Endodermal cell (in vitro differentiated cells): ENCODE results near the gene ADAMTSL4. TPM values are rescaled to one million over a fixed set of nuclear protein-coding genes. Genes with fewer than 3 reads are reported as not detected.
A peak's percentile ranks its signal among the peaks of the same experiment; 100 is the strongest.

Experiments used
- DNase-seq: peaks from one replicate; pipeline ENCODE4 v3.0.0-alpha.2; 2017
- H3K27ac ChIP-seq: 2 replicates; pipeline ENCODE4 v1.5.1; 2013; ENCODE audit warnings: mild to moderate bottlenecking, low read depth, low read length, moderate library complexity
- H3K27me3 ChIP-seq: 2 replicates; pipeline ENCODE4 v1.6.1; 2013; ENCODE audit warnings: mild to moderate bottlenecking, low read length, moderate library complexity; ENCODE audit not compliant: insufficient read depth, control insufficient read depth, poor library complexity, severe bottlenecking
- H3K36me3 ChIP-seq: 2 replicates; pipeline ENCODE4 v1.7.0; 2013; ENCODE audit warnings: mild to moderate bottlenecking, low read length, moderate library complexity; ENCODE audit not compliant: control insufficient read depth, insufficient read depth
- H3K4me1 ChIP-seq: one replicate; pipeline ENCODE4 v1.7.0; 2013; ENCODE audit warnings: low read length; ENCODE audit not compliant: control insufficient read depth, insufficient read depth
- H3K4me3 ChIP-seq: 2 replicates; pipeline ENCODE4 v1.5.1; 2013; ENCODE audit warnings: mild to moderate bottlenecking, low read length, moderate library complexity
- H3K9ac ChIP-seq: 2 replicates; pipeline ENCODE4 v1.6.1; 2013; ENCODE audit warnings: mild to moderate bottlenecking, low read length, moderate library complexity; ENCODE audit not compliant: poor library complexity, severe bottlenecking; ENCODE audit errors: extremely low read depth
- H3K9me3 ChIP-seq: 2 replicates; pipeline ENCODE4 v1.6.1; 2013; ENCODE audit warnings: mild to moderate bottlenecking, low read length, moderate library complexity; ENCODE audit not compliant: control insufficient read depth
- H3K27ac Mint-ChIP-seq: 2 replicates; pipeline ENCODE4 v1.8.0; 2020; ENCODE audit warnings: mixed read lengths
- H3K27me3 Mint-ChIP-seq: 2 replicates; pipeline ENCODE4 v1.8.0; 2021; ENCODE audit warnings: mild to moderate bottlenecking, mixed read lengths; ENCODE audit not compliant: insufficient read depth
- H3K36me3 Mint-ChIP-seq: 2 replicates; pipeline ENCODE4 v1.8.0; 2020; ENCODE audit warnings: low read depth, mixed read lengths
- H3K4me1 Mint-ChIP-seq: 2 replicates; pipeline ENCODE4 v1.8.0; 2020; ENCODE audit warnings: mixed read lengths
- H3K4me3 Mint-ChIP-seq: 2 replicates; pipeline ENCODE4 v1.8.0; 2020; ENCODE audit warnings: mild to moderate bottlenecking, moderate library complexity, mixed read lengths
- H3K9me3 Mint-ChIP-seq: 2 replicates; pipeline ENCODE4 v1.8.0; 2020; ENCODE audit warnings: mild to moderate bottlenecking, mixed read lengths
- CTCF ChIP-seq: fragments of 200-600 bp; sonication (generic); conservative IDR thresholded peaks from 2 replicates; pipeline ENCODE4 v1.5.0; 2021; ENCODE audit warnings: antibody characterized with exemption, mild to moderate bottlenecking
- WGBS, 2 experiments: methylation state at CpG; one replicate each; pipeline versions ENCODE4 v1.1.5 to v1.1.7; 2013; ENCODE audit warnings: missing lambda C conversion rate in 2 of 2, mixed read lengths in 1 of 2; ENCODE audit not compliant: insufficient coverage in 1 of 2, insufficient read length in 1 of 2; 5-methylcytosine and 5-hydroxymethylcytosine counted together
- total RNA-seq, 2 donors: library from RNA; stranded (reverse); fragmentation: NEBNext Ultra II Directional in 1 of 2; extraction: Animal tissue kit (Norgen Biotek cat#: 25700) in 1 of 2; gene quantifications; 2 replicates in 1 of 2; 3 replicates in 1 of 2; pipeline ENCODE4 v1.2.1, GENCODE V29; 2021

Gene ADAMTSL4
- total RNA-seq, 2 donors from 2014 or later, result 3.7 to 3.9 TPM

- Histone ChIP-seq H3K27me3 (no peaks in the 10 kb centered on the region), H3K9ac (peak overlapping the region; percentile 74), H3K27ac (peak overlapping the region; percentile 76), H3K9me3 (no peaks in the 10 kb centered on the region), H3K4me3 (peak overlapping the region; percentile 90), H3K4me1 (no peaks in the 10 kb centered on the region), H3K36me3 (no peaks in the 10 kb centered on the region)
- Mint-ChIP-seq H3K36me3 (peaks cover 7% of the 10 kb centered on the region), H3K9me3 (no peaks in the 10 kb centered on the region), H3K4me3 (peak overlapping the region; percentile 86), H3K27me3 (no peaks in the 10 kb centered on the region), H3K4me1 (peaks cover 21% of the 10 kb centered on the region), H3K27ac (peak overlapping the region; percentile 96)
- no peak for DNase-seq
- no peak for TF ChIP-seq CTCF
- 38 to 46% methylated on average over 19 to 21 of the region's 21 CpGs for WGBS, 2 experiments
These were observed 34.3 kb upstream of the ADAMTSL4 start for GRCh38 chr1:150514913-150515327.

GRCh38 chr1:150515328-150516049 lies 33.7 kb upstream of the ADAMTSL4 start, which contains the start of gene FALEC:
Gene FALEC, plus strand, starts transcription at chr1:150515752.
- H3K36me3 Mint-ChIP-seq, result peaks cover 7% of the 10 kb centered on the region

GRCh38 chr1:150516050-150516591 lies 33.1 kb upstream of the ADAMTSL4 start:
- 36 to 59% methylated on average over 12 to 19 of the region's 19 CpGs for WGBS, 2 experiments
- Mint-ChIP-seq H3K27ac (peak overlapping the region; percentile 54), H3K4me1 (peaks cover 11% of the 10 kb centered on the region), H3K27me3 (no peaks in the 10 kb centered on the region), H3K36me3 (peaks cover 7% of the 10 kb centered on the region), H3K9me3 (no peaks in the 10 kb centered on the region), H3K4me3 (peak overlapping the region; percentile 86)
- Histone ChIP-seq H3K9me3 (no peaks in the 10 kb centered on the region), H3K4me3 (peak overlapping the region; percentile 90), H3K27ac (no peak overlapping the region), H3K9ac (peak overlapping the region; percentile 47), H3K27me3 (no peaks in the 10 kb centered on the region), H3K4me1 (no peaks in the 10 kb centered on the region), H3K36me3 (no peaks in the 10 kb centered on the region)
- no peak for TF ChIP-seq CTCF
- DNase-seq, result peak; percentile 66

More at GRCh38 chr1:150515328-150516049, 33.7 kb upstream of the ADAMTSL4 start, which contains the start of gene FALEC:
- H3K4me3 ChIP-seq, result peak within 1 kb of the TSS; percentile 90
- H3K27me3 Mint-ChIP-seq, result no peaks in the 10 kb centered on the region
- H3K4me1 ChIP-seq, result no peaks in the 10 kb centered on the region
- peak; percentile 22 for TF ChIP-seq CTCF
- no peaks in the 10 kb centered on the region for H3K9me3 ChIP-seq
- no peaks in the 10 kb centered on the region for H3K9me3 Mint-ChIP-seq
- H3K9ac ChIP-seq, result peak within 1 kb of the TSS; percentile 74
- 4 to 6% methylated on average over 15 to 54 of the region's 54 CpGs for WGBS, 2 experiments
- H3K4me1 Mint-ChIP-seq, result peaks cover 15% of the 10 kb centered on the region
- H3K27ac ChIP-seq, result peak within 1 kb of the TSS; percentile 76
- peak within 1 kb of the TSS; percentile 96 for H3K27ac Mint-ChIP-seq
- H3K36me3 ChIP-seq, result no peaks in the 10 kb centered on the region
- DNase-seq, result peak; percentile 99
- no peaks in the 10 kb centered on the region for H3K27me3 ChIP-seq
- peak within 1 kb of the TSS; percentile 86 for H3K4me3 Mint-ChIP-seq
